ENCODE data around the gene SPO11.

DNA sequence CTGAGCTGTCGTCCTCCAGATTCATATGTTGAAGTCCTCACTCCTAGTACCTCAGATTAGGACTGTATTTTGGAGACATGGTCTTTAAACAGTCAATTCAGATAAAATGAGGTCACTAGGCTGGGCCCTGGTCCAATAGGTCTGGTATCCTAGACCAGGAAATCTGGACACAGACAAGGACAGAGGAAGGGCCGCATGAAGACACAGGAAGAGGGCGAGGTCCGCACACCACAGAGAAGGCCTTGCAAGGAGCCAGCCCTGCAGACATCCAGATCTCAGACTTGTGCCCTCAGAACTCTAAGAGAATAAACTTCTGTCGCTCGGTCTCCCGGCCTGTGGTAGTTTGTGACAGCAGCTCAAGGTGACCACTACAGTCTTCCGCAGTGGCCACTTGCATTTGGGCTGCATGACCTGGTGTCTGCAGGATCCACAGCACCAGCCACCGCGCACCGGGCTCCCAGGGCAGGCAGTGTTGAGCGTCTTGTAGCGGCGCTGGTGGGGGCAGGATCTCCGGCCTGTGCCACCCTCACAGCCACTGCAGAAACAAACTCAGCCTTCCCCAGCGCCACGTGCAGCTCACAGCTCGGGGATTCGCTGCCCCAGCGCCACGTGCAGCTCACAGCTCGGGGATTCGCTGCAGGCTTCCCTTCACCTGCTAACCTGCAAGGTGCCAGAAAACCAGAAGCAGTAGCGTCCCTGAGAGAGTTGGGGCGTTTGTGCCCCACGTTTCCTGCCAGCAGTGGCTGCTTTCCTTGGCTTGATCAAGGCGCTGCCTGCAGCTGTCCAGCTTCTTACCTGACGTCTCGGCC lies 55.6 kb downstream of the SPO11 start:
- TF ChIP-seq, protein P1, sequence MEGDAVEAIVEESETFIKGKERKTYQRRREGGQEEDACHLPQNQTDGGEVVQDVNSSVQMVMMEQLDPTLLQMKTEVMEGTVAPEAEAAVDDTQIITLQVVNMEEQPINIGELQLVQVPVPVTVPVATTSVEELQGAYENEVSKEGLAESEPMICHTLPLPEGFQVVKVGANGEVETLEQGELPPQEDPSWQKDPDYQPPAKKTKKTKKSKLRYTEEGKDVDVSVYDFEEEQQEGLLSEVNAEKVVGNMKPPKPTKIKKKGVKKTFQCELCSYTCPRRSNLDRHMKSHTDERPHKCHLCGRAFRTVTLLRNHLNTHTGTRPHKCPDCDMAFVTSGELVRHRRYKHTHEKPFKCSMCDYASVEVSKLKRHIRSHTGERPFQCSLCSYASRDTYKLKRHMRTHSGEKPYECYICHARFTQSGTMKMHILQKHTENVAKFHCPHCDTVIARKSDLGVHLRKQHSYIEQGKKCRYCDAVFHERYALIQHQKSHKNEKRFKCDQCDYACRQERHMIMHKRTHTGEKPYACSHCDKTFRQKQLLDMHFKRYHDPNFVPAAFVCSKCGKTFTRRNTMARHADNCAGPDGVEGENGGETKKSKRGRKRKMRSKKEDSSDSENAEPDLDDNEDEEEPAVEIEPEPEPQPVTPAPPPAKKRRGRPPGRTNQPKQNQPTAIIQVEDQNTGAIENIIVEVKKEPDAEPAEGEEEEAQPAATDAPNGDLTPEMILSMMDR (IDR thresholded peaks at IDR 0.05): no peak
- no peak for TF ChIP-seq POLR2A (IDR thresholded peaks at IDR 0.05)
- no peak for TF ChIP-seq POLR2AphosphoS5 (IDR thresholded peaks at IDR 0.05)
- no peak for TF ChIP-seq EP300 (IDR thresholded peaks at IDR 0.05; ENCODE audit: low read depth)
